Central memory CD8-positive, alpha-beta T cell (primary cell): ENCODE measurements around the gene CNEP1R1.
A peak's percentile ranks its signal among the peaks of the same experiment; 100 is the strongest.

ENCODE experiments used
- ATAC-seq: fragments of 150-1000 bp; cut with Tn5 transposase; replicated peaks from 2 replicates; pipeline ENCODE4 v1.10.0; 2022; ENCODE audit warnings: mild to moderate bottlenecking, moderate FRiP score, moderate number of reproducible peaks; ENCODE audit not compliant: poor library complexity, severe bottlenecking; ENCODE audit errors: extremely low read depth
- DNase-seq, 2 donors: peaks; one replicate each; pipeline ENCODE4 v3.0.0; 2021; ENCODE audit warnings: low spot score in 2 of 2
- H3K27ac Mint-ChIP-seq: one replicate; pipeline ENCODE4 v1.8.0; 2022; ENCODE audit warnings: low read depth, mild to moderate bottlenecking, moderate library complexity, mixed read lengths
- H3K27me3 Mint-ChIP-seq: one replicate; pipeline ENCODE4 v1.8.0; 2022; ENCODE audit warnings: mixed read lengths
- H3K36me3 Mint-ChIP-seq: one replicate; pipeline ENCODE4 v1.8.0; 2022; ENCODE audit warnings: mild to moderate bottlenecking, moderate library complexity, mixed read lengths; ENCODE audit not compliant: insufficient read depth
- H3K4me1 Mint-ChIP-seq: one replicate; pipeline ENCODE4 v1.8.0; 2022; ENCODE audit warnings: mixed read lengths
- H3K4me3 Mint-ChIP-seq: one replicate; pipeline ENCODE4 v1.8.0; 2022; ENCODE audit warnings: mild to moderate bottlenecking, moderate library complexity, mixed read lengths
- H3K9me3 Mint-ChIP-seq: one replicate; pipeline ENCODE4 v1.8.0; 2022; ENCODE audit warnings: mixed read lengths

Gene CNEP1R1

DNA sequence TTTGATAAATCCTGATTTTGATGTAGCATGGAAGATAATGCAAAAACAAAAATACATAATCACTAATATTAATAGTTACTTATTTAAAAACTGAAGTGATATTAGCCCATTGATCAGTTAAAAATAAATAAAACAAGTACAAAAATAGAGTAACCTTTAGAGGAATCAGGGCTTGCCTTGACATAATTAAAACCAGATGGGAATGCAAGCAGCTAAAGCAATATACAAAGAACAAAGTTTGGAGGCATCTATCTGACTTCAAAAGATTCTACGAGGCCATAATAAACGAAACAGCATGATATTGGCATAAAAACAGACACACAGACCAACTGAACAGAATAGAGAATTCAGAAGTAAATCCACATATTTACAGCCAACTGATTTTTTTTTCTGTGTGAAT is 25.8 kb downstream of the CNEP1R1 start:
- Mint-ChIP-seq H3K4me1 (no peaks in the 10 kb centered on the region), H3K4me3 (no peak overlapping the region), H3K9me3 (peaks cover 5% of the 10 kb centered on the region), H3K27ac (no peak overlapping the region), H3K36me3 (no peaks in the 10 kb centered on the region), H3K27me3 (peaks cover 28% of the 10 kb centered on the region)
- DNase-seq: no peak
- ATAC-seq: no peak

DNA sequence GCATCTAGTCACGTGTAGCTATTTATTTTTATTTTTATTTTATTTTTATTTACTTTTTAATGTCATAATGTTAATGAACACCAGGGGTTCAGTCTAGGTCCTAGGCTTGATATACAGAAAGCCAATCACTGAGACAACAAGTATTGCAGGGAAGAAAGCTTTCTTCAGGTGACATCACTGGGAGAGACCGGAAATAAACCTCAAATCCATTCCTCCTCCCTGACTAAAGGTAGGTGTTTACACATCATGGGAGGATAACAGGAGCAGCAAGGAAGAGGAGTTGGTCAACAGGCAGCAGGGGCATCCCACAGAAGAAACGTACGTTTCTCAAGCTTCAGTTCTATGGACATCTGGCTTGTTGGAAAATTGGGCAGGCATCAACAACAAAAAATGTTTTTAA is 31.2 kb downstream of the CNEP1R1 start:
- no peak overlapping the region for H3K27ac Mint-ChIP-seq
- peaks cover 9% of the 10 kb centered on the region for H3K9me3 Mint-ChIP-seq
- H3K27me3 Mint-ChIP-seq: peaks cover 14% of the 10 kb centered on the region
- ATAC-seq: no peak
- H3K36me3 Mint-ChIP-seq: no peaks in the 10 kb centered on the region
- no peaks in the 10 kb centered on the region for H3K4me1 Mint-ChIP-seq
- no peak overlapping the region for H3K4me3 Mint-ChIP-seq
- no peak for DNase-seq

DNA sequence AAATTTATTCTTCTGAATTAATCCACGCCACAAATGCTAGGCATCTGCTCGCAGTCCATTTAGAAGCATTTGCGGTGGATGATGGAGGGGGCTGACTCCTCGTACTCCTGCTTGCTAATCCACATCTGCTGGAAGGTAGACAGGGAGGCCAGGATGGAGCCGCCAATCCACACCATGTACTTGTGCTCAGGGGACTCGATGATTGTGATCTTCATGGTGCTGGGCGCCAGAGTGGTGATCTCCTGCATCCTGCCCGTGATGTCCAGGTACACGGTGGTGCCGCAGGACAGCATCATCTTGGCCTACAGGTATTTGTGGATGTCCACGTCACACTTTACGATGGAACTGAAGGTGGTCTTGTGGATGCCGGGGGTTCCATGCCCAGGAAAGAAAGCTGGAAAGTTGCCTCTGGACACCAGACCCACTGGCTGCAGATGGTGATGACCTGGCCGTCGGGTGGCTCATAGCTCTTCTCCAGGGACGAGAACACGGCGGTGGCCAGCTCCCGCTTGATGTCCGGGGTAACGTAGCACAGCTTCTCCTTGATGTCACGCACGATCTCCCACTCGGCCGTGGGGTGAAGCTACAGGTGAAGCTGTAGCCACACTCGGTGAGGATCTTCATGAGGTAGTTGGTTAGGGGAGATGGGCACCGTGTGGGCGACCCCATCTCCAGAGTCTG is 33.2 kb downstream of the CNEP1R1 start:
- H3K27me3 Mint-ChIP-seq: no peaks in the 10 kb centered on the region
- ATAC-seq: no peak
- H3K4me1 Mint-ChIP-seq: no peaks in the 10 kb centered on the region

GRCh38 chr16:50059111-50059510 is 34.1 kb downstream of the CNEP1R1 start:
- Mint-ChIP-seq H3K27ac (no peak overlapping the region), H3K4me1 (no peaks in the 10 kb centered on the region), H3K4me3 (no peak overlapping the region), H3K27me3 (no peaks in the 10 kb centered on the region), H3K9me3 (peaks cover 9% of the 10 kb centered on the region), H3K36me3 (no peaks in the 10 kb centered on the region)
- DNase-seq (no peak), ATAC-seq (no peak)

More for the DNA sequence above, 33.2 kb downstream of the CNEP1R1 start:
- no peak for DNase-seq
- H3K9me3 Mint-ChIP-seq: peaks cover 9% of the 10 kb centered on the region
- H3K27ac Mint-ChIP-seq: no peak overlapping the region
- no peaks in the 10 kb centered on the region for H3K36me3 Mint-ChIP-seq
- H3K4me3 Mint-ChIP-seq: no peak overlapping the region

GRCh38 chr16:50059669-50060068 is 34.6 kb downstream of the CNEP1R1 start:
- peaks cover 9% of the 10 kb centered on the region for H3K9me3 Mint-ChIP-seq
- no peaks in the 10 kb centered on the region for H3K27me3 Mint-ChIP-seq
- no peaks in the 10 kb centered on the region for H3K36me3 Mint-ChIP-seq
- no peak overlapping the region for H3K27ac Mint-ChIP-seq
- DNase-seq (no peak), ATAC-seq (no peak)
- no peaks in the 10 kb centered on the region for H3K4me1 Mint-ChIP-seq
- H3K4me3 Mint-ChIP-seq: no peak overlapping the region

- Mint-ChIP-seq H3K36me3 (peaks cover 7% of the 10 kb centered on the region), H3K27me3 (no peaks in the 10 kb centered on the region), H3K4me1 (no peaks in the 10 kb centered on the region), H3K4me3 (no peak overlapping the region), H3K27ac (no peak overlapping the region), H3K9me3 (peaks cover 2% of the 10 kb centered on the region)
- no peak for ATAC-seq
- DNase-seq: no peak
Measured at GRCh38 chr16:50061326-50061725, 36.3 kb downstream of the CNEP1R1 start.

DNA sequence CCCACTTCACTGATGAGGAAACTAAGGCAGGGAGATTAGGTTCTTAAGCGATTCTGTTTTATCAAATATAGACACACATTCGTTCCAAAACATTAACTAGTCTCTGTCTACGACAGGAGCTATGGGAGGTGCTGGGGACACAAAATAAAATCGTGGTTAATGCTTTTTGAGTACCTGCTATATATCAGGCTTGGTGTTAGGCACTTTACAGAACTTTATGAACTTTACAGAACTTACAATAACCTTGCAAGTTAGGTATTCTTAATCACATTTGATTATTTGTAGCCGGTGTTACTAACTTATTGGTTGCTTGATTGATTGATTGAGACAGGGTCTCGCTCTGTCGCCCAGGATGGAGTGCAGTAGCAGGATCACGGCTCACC is 40.2 kb downstream of the CNEP1R1 start:
- H3K4me3 Mint-ChIP-seq: peak overlapping the region; percentile 85
- no peak for ATAC-seq
- DNase-seq: no peak
- peak overlapping the region; percentile 73 for H3K27ac Mint-ChIP-seq
- H3K27me3 Mint-ChIP-seq: no peaks in the 10 kb centered on the region
- peaks cover 29% of the 10 kb centered on the region for H3K4me1 Mint-ChIP-seq
- H3K9me3 Mint-ChIP-seq: no peaks in the 10 kb centered on the region
- peaks cover 19% of the 10 kb centered on the region for H3K36me3 Mint-ChIP-seq

DNA sequence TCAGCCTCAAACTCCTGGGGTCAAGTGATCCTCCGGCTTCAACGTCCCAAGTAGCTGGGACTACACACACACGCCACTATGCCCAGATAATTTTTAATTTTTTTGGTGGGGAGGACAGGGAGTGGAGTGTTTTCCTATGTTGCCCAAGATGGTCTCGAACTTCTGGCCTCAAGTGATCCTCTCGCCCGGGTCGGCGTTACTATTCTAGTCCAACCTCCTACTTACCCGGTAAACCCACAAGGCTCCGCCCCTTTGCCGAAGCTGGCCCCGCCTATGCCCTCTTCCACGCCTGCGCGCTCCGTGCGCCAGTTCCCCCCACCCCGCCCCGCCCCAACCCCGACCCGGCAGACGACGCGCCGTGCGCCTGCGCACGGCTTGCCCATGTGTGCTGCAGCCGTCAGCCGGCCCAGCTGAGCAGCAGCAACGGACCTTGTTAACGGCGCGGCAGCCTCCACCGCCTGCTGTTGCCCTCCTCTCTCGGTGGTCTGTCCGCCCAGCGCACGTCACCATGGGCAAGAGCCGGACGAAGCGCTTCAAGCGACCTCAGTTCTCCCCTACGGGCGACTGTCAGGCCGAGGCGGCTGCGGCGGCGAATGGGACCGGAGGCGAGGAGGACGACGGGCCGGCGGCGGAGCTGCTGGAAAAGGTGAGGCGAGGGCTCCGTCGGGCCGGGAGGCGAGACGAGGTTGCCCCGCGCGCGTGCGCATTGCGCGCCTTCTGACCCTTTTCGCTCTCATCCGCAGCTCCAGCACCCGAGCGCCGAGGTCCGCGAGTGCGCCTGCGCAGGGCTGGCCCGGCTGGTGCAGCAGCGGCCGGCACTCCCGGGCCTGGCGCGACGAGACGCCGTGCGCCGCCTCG is 40.8 kb downstream of the CNEP1R1 start, which contains the start of gene HEATR3:
Gene HEATR3, plus strand, starts transcription at position 347 of the 858 bp plus-strand sequence. Its CDS starts 162 bp downstream, at position 509.
- ATAC-seq (peak; percentile 78), DNase-seq (peak; percentile 89 to 96)
- no peaks in the 10 kb centered on the region for H3K27me3 Mint-ChIP-seq
- peak within 1 kb of the TSS; percentile 73 for H3K27ac Mint-ChIP-seq
- peaks cover 31% of the 10 kb centered on the region for H3K4me1 Mint-ChIP-seq
- H3K4me3 Mint-ChIP-seq: peak within 1 kb of the TSS; percentile 85
- no peaks in the 10 kb centered on the region for H3K9me3 Mint-ChIP-seq
- H3K36me3 Mint-ChIP-seq: peaks cover 23% of the 10 kb centered on the region

DNA sequence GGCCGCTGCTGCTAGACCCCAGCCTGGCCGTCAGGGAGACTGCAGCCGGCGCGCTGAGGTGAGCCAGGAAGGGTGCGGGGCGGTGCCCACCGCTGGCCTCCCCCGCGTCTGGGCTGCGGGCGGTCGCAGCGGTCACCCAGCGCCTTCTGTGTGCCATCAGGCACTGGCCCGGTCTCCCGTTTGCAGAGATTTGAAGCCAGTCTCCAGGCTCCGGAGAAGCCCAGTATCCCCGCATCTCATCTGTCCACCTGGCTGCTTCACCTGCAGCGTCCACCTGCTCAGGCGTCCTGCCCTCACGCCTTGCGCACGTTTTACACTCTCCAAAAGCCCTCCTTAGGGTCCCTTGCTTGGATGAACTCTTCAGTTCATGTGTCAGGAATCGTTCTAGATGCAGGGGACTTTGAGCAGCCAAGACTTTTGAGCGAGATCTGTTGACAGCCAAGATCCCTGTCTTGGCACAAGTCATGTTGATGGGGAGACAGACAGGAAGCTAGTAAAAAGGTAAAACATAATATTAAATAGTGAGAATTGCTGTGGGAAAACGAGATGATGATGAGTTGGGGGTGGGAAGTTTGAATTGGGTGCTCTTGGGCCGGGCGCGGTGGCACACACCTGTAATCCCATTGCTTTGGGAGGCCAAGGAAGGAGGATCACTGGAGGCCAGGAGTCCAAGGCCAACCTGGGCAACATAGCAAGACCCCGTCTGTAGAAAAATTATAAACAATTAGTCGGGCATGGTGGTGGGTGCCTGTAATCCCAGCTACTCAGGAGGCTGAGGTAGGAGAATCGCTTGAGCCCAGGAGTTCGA is 41.7 kb downstream of the CNEP1R1 start:
- H3K9me3 Mint-ChIP-seq: no peaks in the 10 kb centered on the region
- peaks cover 34% of the 10 kb centered on the region for H3K4me1 Mint-ChIP-seq
- no peaks in the 10 kb centered on the region for H3K27me3 Mint-ChIP-seq
- H3K36me3 Mint-ChIP-seq: peaks cover 26% of the 10 kb centered on the region
- DNase-seq (no peak), ATAC-seq (no peak)
- H3K27ac Mint-ChIP-seq: peak overlapping the region; percentile 64
- H3K4me3 Mint-ChIP-seq: peak overlapping the region; percentile 85

DNA sequence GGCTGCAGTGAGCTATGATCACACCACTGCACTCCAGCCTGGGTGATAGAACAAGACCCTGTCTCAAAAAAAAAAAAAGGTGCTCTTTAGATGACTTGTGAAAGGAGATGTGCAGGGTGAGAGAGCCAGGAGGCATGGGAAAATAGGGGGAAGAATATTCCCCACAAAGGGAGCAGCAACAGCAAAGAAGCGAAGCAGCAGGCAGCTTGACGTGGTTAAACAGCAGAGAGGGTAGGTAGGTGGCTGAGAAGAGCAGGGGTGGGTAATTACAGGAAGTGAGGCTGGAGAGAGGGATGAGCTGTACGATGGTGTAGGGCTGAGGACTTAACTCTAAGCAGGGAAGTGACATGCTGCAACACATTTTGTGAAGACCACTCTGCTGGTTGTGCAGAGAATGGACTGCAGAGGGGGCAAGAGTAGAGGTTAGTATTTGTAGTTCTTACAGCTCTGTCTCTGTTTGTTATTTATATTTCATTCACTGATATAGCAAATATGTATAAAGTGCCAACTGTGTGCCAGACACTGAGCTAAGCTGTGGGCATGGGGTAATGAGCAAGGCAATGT is 42.3 kb downstream of the CNEP1R1 start:
- Mint-ChIP-seq H3K9me3 (no peaks in the 10 kb centered on the region), H3K4me1 (peaks cover 36% of the 10 kb centered on the region), H3K27me3 (no peaks in the 10 kb centered on the region), H3K4me3 (peak overlapping the region; percentile 85), H3K27ac (peak overlapping the region; percentile 64), H3K36me3 (peaks cover 29% of the 10 kb centered on the region)
- DNase-seq: peak in 1 of 2 donors; percentile 18
- ATAC-seq: peak; percentile 27

DNA sequence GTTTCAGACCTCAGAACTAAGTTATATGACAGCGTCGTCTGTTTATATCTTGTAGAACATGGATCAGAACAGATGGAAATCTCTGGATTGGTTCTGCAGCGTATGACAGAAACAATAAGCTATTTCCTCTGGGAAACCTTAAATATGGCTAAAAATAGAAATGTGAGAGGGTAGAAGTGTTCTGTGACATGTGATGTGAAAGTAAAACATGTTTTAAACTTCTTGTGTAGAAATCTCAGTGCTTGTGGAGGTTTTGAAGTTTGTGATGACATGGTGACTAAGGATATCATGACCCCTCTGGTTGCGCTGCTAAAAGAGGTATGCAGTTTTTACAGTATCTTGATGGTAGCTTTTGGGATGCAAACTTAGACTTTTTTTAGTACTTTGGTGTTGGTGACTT is 43.5 kb downstream of the CNEP1R1 start:
- H3K27ac Mint-ChIP-seq: no peak overlapping the region
- DNase-seq (no peak), ATAC-seq (no peak)
- peaks cover 47% of the 10 kb centered on the region for H3K4me1 Mint-ChIP-seq
- peaks cover 31% of the 10 kb centered on the region for H3K36me3 Mint-ChIP-seq
- no peak overlapping the region for H3K4me3 Mint-ChIP-seq
- no peaks in the 10 kb centered on the region for H3K27me3 Mint-ChIP-seq
- H3K9me3 Mint-ChIP-seq: no peaks in the 10 kb centered on the region

DNA sequence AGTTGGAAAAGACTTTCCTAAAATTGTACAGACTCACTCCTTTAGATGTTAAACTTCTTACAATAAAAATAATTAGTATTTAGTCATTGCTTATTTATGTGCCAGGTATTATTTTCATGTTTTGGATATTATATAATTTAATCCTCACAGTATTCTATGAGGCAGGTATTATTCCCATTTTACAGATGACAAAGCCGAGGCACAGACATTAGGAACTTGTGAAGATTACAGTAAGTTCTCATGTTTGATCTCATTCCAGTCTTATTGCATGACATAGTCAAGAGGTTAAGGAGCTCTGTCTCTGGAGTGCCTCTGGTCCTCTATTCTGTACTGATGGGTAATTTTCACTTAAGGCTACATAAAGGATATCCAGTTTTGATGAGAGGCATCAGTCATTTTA is 44.0 kb downstream of the CNEP1R1 start:
- H3K27ac Mint-ChIP-seq: no peak overlapping the region
- no peaks in the 10 kb centered on the region for H3K27me3 Mint-ChIP-seq
- peaks cover 47% of the 10 kb centered on the region for H3K4me1 Mint-ChIP-seq
- H3K4me3 Mint-ChIP-seq: no peak overlapping the region
- H3K9me3 Mint-ChIP-seq: no peaks in the 10 kb centered on the region
- peaks cover 31% of the 10 kb centered on the region for H3K36me3 Mint-ChIP-seq
- DNase-seq (no peak), ATAC-seq (no peak)
